T-helper 2 cell treated with Interferon-gamma antibody and Interleukin-4, amounts not matched to agents 5 μg/mL and 100 μg/mL, for 36 hours (primary cell): ENCODE results near the gene MOGAT3.

Experiments used
- DNase-seq: peaks from one replicate; pipeline ENCODE4 v3.0.0; 2021; ENCODE audit warnings: low spot score
- H3K27ac Mint-ChIP-seq: one replicate; pipeline ENCODE4 v1.8.0; 2021; ENCODE audit warnings: mild to moderate bottlenecking, mixed read lengths
- H3K27me3 Mint-ChIP-seq: one replicate; pipeline ENCODE4 v1.8.0; 2021; ENCODE audit warnings: low read depth, mixed read lengths
- H3K36me3 Mint-ChIP-seq: one replicate; pipeline ENCODE4 v1.8.0; 2021; ENCODE audit warnings: low read depth, mixed read lengths
- H3K4me1 Mint-ChIP-seq: one replicate; pipeline ENCODE4 v1.8.0; 2021; ENCODE audit warnings: low read depth, mixed read lengths
- H3K4me3 Mint-ChIP-seq: one replicate; pipeline ENCODE4 v1.8.0; 2022; ENCODE audit warnings: mild to moderate bottlenecking, moderate library complexity, mixed read lengths
- H3K9me3 Mint-ChIP-seq: one replicate; pipeline ENCODE4 v1.8.0; 2021; ENCODE audit warnings: mixed read lengths

MOGAT3 gene

GRCh38 chr7:101220295-101220694 lies 19.5 kb upstream of the MOGAT3 start:
- H3K36me3 Mint-ChIP-seq = peaks cover 41% of the 10 kb centered on the region
- H3K4me3 Mint-ChIP-seq = peak overlapping the region; percentile 24
- no peaks in the 10 kb centered on the region for H3K27me3 Mint-ChIP-seq
- H3K9me3 Mint-ChIP-seq = no peaks in the 10 kb centered on the region
- H3K27ac Mint-ChIP-seq = no peak overlapping the region
- H3K4me1 Mint-ChIP-seq = peaks cover 23% of the 10 kb centered on the region
- DNase-seq = no peak

GRCh38 chr7:101218236-101219125 lies 17.6 kb upstream of the MOGAT3 start:
- Mint-ChIP-seq H3K9me3 (no peaks in the 10 kb centered on the region), H3K4me3 (peak overlapping the region; percentile 91), H3K27ac (peak overlapping the region; percentile 84), H3K27me3 (no peaks in the 10 kb centered on the region), H3K36me3 (peaks cover 35% of the 10 kb centered on the region), H3K4me1 (peaks cover 23% of the 10 kb centered on the region)
- no peak for DNase-seq

- H3K27ac Mint-ChIP-seq = peak within 1 kb of the TSS; percentile 84
- H3K9me3 Mint-ChIP-seq = no peaks in the 10 kb centered on the region
- H3K27me3 Mint-ChIP-seq = no peaks in the 10 kb centered on the region
- peak within 1 kb of the TSS; percentile 91 for H3K4me3 Mint-ChIP-seq
- peak; percentile 94 for DNase-seq
- H3K36me3 Mint-ChIP-seq = peaks cover 33% of the 10 kb centered on the region
- H3K4me1 Mint-ChIP-seq = peaks cover 23% of the 10 kb centered on the region
Observed at GRCh38 chr7:101217388-101218235, 16.8 kb upstream of the MOGAT3 start, which contains the start of the genes PLOD3 and ZNHIT1. PLOD3 (minus strand) TSS chr7:101217581; CDS start chr7:101217274, 307 bp downstream. ZNHIT1 (plus strand) TSS chr7:101218165; CDS start chr7:101218196, 31 bp downstream.

- H3K36me3 Mint-ChIP-seq = peaks cover 29% of the 10 kb centered on the region
- no peaks in the 10 kb centered on the region for H3K9me3 Mint-ChIP-seq
- H3K27ac Mint-ChIP-seq = peak overlapping the region; percentile 84
- peaks cover 21% of the 10 kb centered on the region for H3K4me1 Mint-ChIP-seq
- no peaks in the 10 kb centered on the region for H3K27me3 Mint-ChIP-seq
- no peak for DNase-seq
- peak overlapping the region; percentile 91 for H3K4me3 Mint-ChIP-seq
Observed at GRCh38 chr7:101216860-101217387, 16.1 kb upstream of the MOGAT3 start.

- H3K9me3 Mint-ChIP-seq = no peaks in the 10 kb centered on the region
- no peak for DNase-seq
- peaks cover 24% of the 10 kb centered on the region for H3K36me3 Mint-ChIP-seq
- H3K27ac Mint-ChIP-seq = peak overlapping the region; percentile 74
- H3K4me3 Mint-ChIP-seq = peak overlapping the region; percentile 91
- H3K4me1 Mint-ChIP-seq = peaks cover 21% of the 10 kb centered on the region
- H3K27me3 Mint-ChIP-seq = no peaks in the 10 kb centered on the region
Observed at GRCh38 chr7:101216001-101216859, 15.4 kb upstream of the MOGAT3 start.

- DNase-seq = no peak
- Mint-ChIP-seq H3K4me3 (no peak overlapping the region), H3K27me3 (no peaks in the 10 kb centered on the region), H3K4me1 (peaks cover 8% of the 10 kb centered on the region), H3K27ac (no peak overlapping the region), H3K9me3 (no peaks in the 10 kb centered on the region), H3K36me3 (peaks cover 32% of the 10 kb centered on the region)
Observed at GRCh38 chr7:101212014-101212413, 11.2 kb upstream of the MOGAT3 start.

GRCh38 chr7:101211501-101211900 lies 10.7 kb upstream of the MOGAT3 start:
- H3K27ac Mint-ChIP-seq = no peak overlapping the region
- no peak overlapping the region for H3K4me3 Mint-ChIP-seq
- no peak for DNase-seq
- H3K36me3 Mint-ChIP-seq = peaks cover 29% of the 10 kb centered on the region
- no peaks in the 10 kb centered on the region for H3K27me3 Mint-ChIP-seq
- peaks cover 5% of the 10 kb centered on the region for H3K4me1 Mint-ChIP-seq
- no peaks in the 10 kb centered on the region for H3K9me3 Mint-ChIP-seq

GRCh38 chr7:101210143-101210542 lies 9.3 kb upstream of the MOGAT3 start:
- Mint-ChIP-seq H3K36me3 (peaks cover 22% of the 10 kb centered on the region), H3K4me3 (no peak overlapping the region), H3K9me3 (no peaks in the 10 kb centered on the region), H3K27me3 (no peaks in the 10 kb centered on the region), H3K27ac (no peak overlapping the region), H3K4me1 (no peaks in the 10 kb centered on the region)
- no peak for DNase-seq

- peaks cover 3% of the 10 kb centered on the region for H3K27me3 Mint-ChIP-seq
- H3K36me3 Mint-ChIP-seq = peaks cover 14% of the 10 kb centered on the region
- no peak for DNase-seq
- no peak overlapping the region for H3K4me3 Mint-ChIP-seq
- no peak overlapping the region for H3K27ac Mint-ChIP-seq
- no peaks in the 10 kb centered on the region for H3K9me3 Mint-ChIP-seq
- peaks cover under 1% of the 10 kb centered on the region for H3K4me1 Mint-ChIP-seq
Observed at GRCh38 chr7:101208794-101209193, 8.0 kb upstream of the MOGAT3 start.

- H3K36me3 Mint-ChIP-seq = peaks cover 14% of the 10 kb centered on the region
- H3K4me3 Mint-ChIP-seq = no peak overlapping the region
- peaks cover 11% of the 10 kb centered on the region for H3K27me3 Mint-ChIP-seq
- H3K27ac Mint-ChIP-seq = peak overlapping the region; percentile 35
- no peak for DNase-seq
- H3K4me1 Mint-ChIP-seq = peaks cover 3% of the 10 kb centered on the region
- no peaks in the 10 kb centered on the region for H3K9me3 Mint-ChIP-seq
Observed at GRCh38 chr7:101207459-101207858, 6.6 kb upstream of the MOGAT3 start.

GRCh38 chr7:101206665-101207042 lies 5.8 kb upstream of the MOGAT3 start:
- Mint-ChIP-seq H3K27ac (no peak overlapping the region), H3K27me3 (peaks cover 15% of the 10 kb centered on the region)

GRCh38 chr7:101205901-101206664 lies 5.2 kb upstream of the MOGAT3 start:
- H3K4me3 Mint-ChIP-seq = no peak overlapping the region
- H3K27me3 Mint-ChIP-seq = peaks cover 21% of the 10 kb centered on the region
- no peaks in the 10 kb centered on the region for H3K9me3 Mint-ChIP-seq
- peaks cover 14% of the 10 kb centered on the region for H3K36me3 Mint-ChIP-seq
- H3K4me1 Mint-ChIP-seq = peaks cover 3% of the 10 kb centered on the region
- H3K27ac Mint-ChIP-seq = peak overlapping the region; percentile 52
- DNase-seq = no peak

More at GRCh38 chr7:101206665-101207042, 5.8 kb upstream of the MOGAT3 start:
- Mint-ChIP-seq H3K9me3 (no peaks in the 10 kb centered on the region), H3K4me1 (peaks cover 3% of the 10 kb centered on the region), H3K4me3 (no peak overlapping the region), H3K36me3 (peaks cover 14% of the 10 kb centered on the region)
- DNase-seq = no peak
